Hematopoietic multipotent progenitor cell treated with erythropoietin and hydrocortisone succinate and interleukin-3 and kit ligand, for 15 days (in vitro differentiated cells): ENCODE data around the gene SPDYE8.
"Not testable (repeated sequence)": the region's sequence is repeated elsewhere in the genome, so short reads cannot be mapped to it uniquely, and the experiment has no call there.

Experiments
- DNase-seq: peaks from one replicate; pipeline ENCODE4 v3.0.0-alpha.2; 2015; ENCODE audit warnings: low spot score

The SPDYE8 gene

GRCh38 chr7:73029666-73030065 lies at the start of gene SPDYE8:
SPDYE8 (minus strand) TSS chr7:73029766; CDS start chr7:73027966, 1,800 bp downstream.
- DNase-seq = not testable (repeated sequence)

- not testable (repeated sequence) for DNase-seq
Measured at GRCh38 chr7:73057811-73058210, 28.2 kb upstream of the SPDYE8 start, which contains the start of gene SPDYE11. SPDYE11 (minus strand) TSS chr7:73057911; CDS start chr7:73056111, 1,800 bp downstream.

GRCh38 chr7:73006491-73006890 lies 23.1 kb downstream of the SPDYE8 start:
- not testable (repeated sequence) for DNase-seq

- peak; percentile 77 for DNase-seq
Measured at GRCh38 chr7:73005693-73006447, 23.7 kb downstream of the SPDYE8 start.

- not testable (repeated sequence) for DNase-seq
Measured at GRCh38 chr7:73005356-73005692, 24.2 kb downstream of the SPDYE8 start.

GRCh38 chr7:72997887-72998468 lies 31.6 kb downstream of the SPDYE8 start:
- not testable (repeated sequence) for DNase-seq

GRCh38 chr7:72997447-72997846 lies 32.1 kb downstream of the SPDYE8 start:
- not testable (repeated sequence) for DNase-seq

GRCh38 chr7:72995484-72995883 lies 34.1 kb downstream of the SPDYE8 start:
- DNase-seq = not testable (repeated sequence)

GRCh38 chr7:72990146-72990913 lies 39.2 kb downstream of the SPDYE8 start:
- DNase-seq = not testable (repeated sequence)

- not testable (repeated sequence) for DNase-seq
Measured at GRCh38 chr7:72982084-72982483, 47.5 kb downstream of the SPDYE8 start.

- DNase-seq = not testable (repeated sequence)
Measured at GRCh38 chr7:72980382-72980781, 49.2 kb downstream of the SPDYE8 start.

GRCh38 chr7:72976434-72976833 lies 53.1 kb downstream of the SPDYE8 start:
- DNase-seq = not testable (repeated sequence)

- not testable (repeated sequence) for DNase-seq
Measured at GRCh38 chr7:72975656-72976286, 53.8 kb downstream of the SPDYE8 start.

GRCh38 chr7:72974781-72975180 lies 54.8 kb downstream of the SPDYE8 start:
- DNase-seq = not testable (repeated sequence)

- not testable (repeated sequence) for DNase-seq
Measured at GRCh38 chr7:72971505-72971904, 58.1 kb downstream of the SPDYE8 start.
